HCT116 (cell line): ENCODE measurements around the gene TPX2. TPM values are rescaled to one million over a fixed set of nuclear protein-coding genes. Genes with fewer than 3 reads are reported as not detected.

Experiments
- ATAC-seq: fragments of 200-7000 bp; cut with Tn5 transposase; 2 replicates; pipeline ENCODE4 v1.9.1; 2020; ENCODE audit warnings: mild to moderate bottlenecking, moderate library complexity
- BruUV-seq: library from RNA; stranded (reverse); fragments of 400-500 nt; replicated peaks from 2 replicates; lab custom pipeline; 2021; lab: Mats Ljungman, UMichigan
- CTCF ChIA-PET: fragments of 300-600 bp; sonication (Branson Sonifier 250); formaldehyde crosslinking; loops from one replicate; lab custom pipeline; 2021; ENCODE audit warnings: antibody characterized with exemption; lab: Charles Lee
- POLR2A ChIA-PET: fragments of 300-600, 350-600 bp; sonication (Branson Sonifier 250); formaldehyde crosslinking; loops from one replicate; lab custom pipeline; 2021; ENCODE audit warnings: antibody characterized with exemption; lab: Charles Lee
- RAD21 ChIA-PET, 2 experiments: fragments of 300-600 bp; sonication (Branson Sonifier 250); formaldehyde crosslinking; loops; one replicate each; lab custom pipeline; 2023; ENCODE audit warnings: low total read pairs in 2 of 2; ENCODE audit not compliant: uncharacterized antibody in 2 of 2, unreplicated experiment in 2 of 2, low non-redundant PET in 1 of 2; lab: Charles Lee
- DNase-seq: peaks from one replicate; pipeline ENCODE4 v3.0.0-alpha.2; 2010; ENCODE audit warnings: low read depth, low spot score
- H2AFZ ChIP-seq: fragments of 200-600 bp; shearing (Covaris generic), sonication (generic); 2 replicates; pipeline ENCODE4 v1.6.1; 2017; ENCODE audit warnings: low read depth, mixed run types, mixed read lengths, antibody characterized with exemption, low read length; ENCODE audit not compliant: poor library complexity, severe bottlenecking
- H3K27ac ChIP-seq: 2 replicates; pipeline ENCODE4 v1.5.1; 2012; ENCODE audit warnings: low read depth, low read length
- H3K27me3 ChIP-seq: fragments of 200-600 bp; sonication (generic); 2 replicates; pipeline ENCODE4 v1.6.1; 2016; ENCODE audit warnings: mixed run types, low read length, mixed read lengths; ENCODE audit not compliant: insufficient read depth
- H3K36me3 ChIP-seq, 2 experiments: fragments of 200-500 bp in 1 of 2; fragments of 200-600 bp in 1 of 2; sonication (Bioruptor generic) in 1 of 2; sonication (generic) in 1 of 2; 2 replicates each; pipeline versions ENCODE4 v1.5.1 to v1.6.1; 2014 to 2016; ENCODE audit warnings: low read length in 2 of 2, inconsistent platforms in 1 of 2, mixed read lengths in 1 of 2, mixed run types in 1 of 2; ENCODE audit not compliant: insufficient read depth in 2 of 2, control insufficient read depth in 1 of 2
- H3K4me1 ChIP-seq, 2 experiments: fragments of 200-600 bp in 1 of 2; sonication (generic) in 1 of 2; 2 replicates each; pipeline versions ENCODE4 v1.5.1 to v1.6.1; 2012 to 2017; ENCODE audit warnings: low read length in 2 of 2, inconsistent platforms in 1 of 2, mild to moderate bottlenecking in 1 of 2, mixed read lengths in 1 of 2, mixed run types in 1 of 2, moderate library complexity in 1 of 2; ENCODE audit not compliant: insufficient read depth in 2 of 2, control insufficient read depth in 1 of 2
- H3K4me2 ChIP-seq: fragments of 200-600 bp; sonication (generic); 2 replicates; pipeline ENCODE4 v1.6.1; 2017; ENCODE audit warnings: mixed run types, low read length, mixed read lengths
- H3K4me3 ChIP-seq, 2 experiments: fragments of 200-600 bp in 1 of 2; sonication (generic) in 1 of 2; replicated peaks in 1 of 2; 2 replicates each; pipeline ENCODE4 v1.5.1; 2011 to 2016; ENCODE audit warnings: low read length in 2 of 2, control low read depth in 1 of 2, low read depth in 1 of 2, mild to moderate bottlenecking in 1 of 2, mixed read lengths in 1 of 2, mixed run types in 1 of 2
- H3K79me2 ChIP-seq: fragments of 200-600 bp; sonication (generic); 2 replicates; pipeline ENCODE4 v1.6.1; 2017; ENCODE audit warnings: mild to moderate bottlenecking, mixed run types, low read length, moderate library complexity, mixed read lengths; ENCODE audit not compliant: insufficient read depth
- H3K9ac ChIP-seq: fragments of 200-600 bp; sonication (generic); 2 replicates; pipeline ENCODE4 v1.6.1; 2016; ENCODE audit warnings: low read length, mixed read lengths
- H3K9me2 ChIP-seq: fragments of 200-600 bp; sonication (generic), shearing (Covaris generic); 2 replicates; pipeline ENCODE4 v1.6.1; 2017; ENCODE audit warnings: mixed run types, mild to moderate bottlenecking, moderate library complexity; ENCODE audit not compliant: insufficient read depth
- H3K9me3 ChIP-seq, 2 experiments: fragments of 200-500 bp in 1 of 2; fragments of 200-600 bp in 1 of 2; sonication (Bioruptor generic) in 1 of 2; sonication (generic) in 1 of 2; 2 replicates each; pipeline ENCODE4 v1.6.1; 2014 to 2017; ENCODE audit warnings: low read length in 2 of 2, mixed read lengths in 2 of 2, inconsistent platforms in 1 of 2, low read depth in 1 of 2, mild to moderate bottlenecking in 1 of 2, mixed run types in 1 of 2, moderate library complexity in 1 of 2; ENCODE audit not compliant: control insufficient read depth in 1 of 2, insufficient read depth in 1 of 2
- H4K20me1 ChIP-seq: fragments of 200-600 bp; sonication (generic), shearing (Covaris generic); 2 replicates; pipeline ENCODE4 v1.6.1; 2017; ENCODE audit warnings: mixed run types, mild to moderate bottlenecking, moderate library complexity; ENCODE audit not compliant: insufficient read depth
- EGR1 ChIP-seq: IDR thresholded peaks from 2 replicates; pipeline ENCODE4 v1.6.1; 2012; ENCODE audit warnings: low read depth
- ELF1 ChIP-seq: IDR thresholded peaks from 2 replicates; pipeline ENCODE4 v1.6.1; 2012; ENCODE audit warnings: low read depth, borderline replicate concordance
- EZH2 ChIP-seq: fragments of 200-600 bp; sonication (generic); IDR thresholded peaks from 2 replicates; pipeline ENCODE4 v1.6.1; 2017; ENCODE audit warnings: antibody characterized with exemption, mixed run types
- EZH2phosphoT487 ChIP-seq: fragments of 200-600 bp; IDR thresholded peaks from 2 replicates; pipeline ENCODE4 v1.6.1; 2018; ENCODE audit warnings: antibody characterized with exemption, borderline replicate concordance
- FOSL1 ChIP-seq: IDR thresholded peaks from 2 replicates; pipeline ENCODE4 v1.6.1; 2012; ENCODE audit warnings: low read depth
- JUND ChIP-seq: IDR thresholded peaks from 2 replicates; pipeline ENCODE4 v1.6.1; 2012
- POLR2A ChIP-seq: IDR thresholded peaks from 2 replicates; pipeline ENCODE4 v1.7.0; 2011; ENCODE audit warnings: borderline replicate concordance; ENCODE audit not compliant: insufficient read depth, insufficient read length; ENCODE audit errors: extremely low read depth
- RAD21 ChIP-seq: IDR thresholded peaks from 2 replicates; pipeline ENCODE4 v1.6.1; 2012; ENCODE audit warnings: low read depth, mild to moderate bottlenecking
- SIN3A ChIP-seq: IDR thresholded peaks from 2 replicates; pipeline ENCODE4 v1.6.1; 2012; ENCODE audit warnings: low read depth
- SP1 ChIP-seq: IDR thresholded peaks from 2 replicates; pipeline ENCODE4 v1.6.1; 2012; ENCODE audit warnings: low read depth
- SRF ChIP-seq: IDR thresholded peaks from 2 replicates; pipeline ENCODE4 v1.6.1; 2012; ENCODE audit warnings: low read depth
- TCF7L2 ChIP-seq: IDR thresholded peaks from 2 replicates; pipeline ENCODE4 v1.7.0; 2011; ENCODE audit warnings: borderline replicate concordance, inconsistent platforms; ENCODE audit not compliant: insufficient read depth, insufficient read length; ENCODE audit errors: extremely low read depth
- YY1 ChIP-seq: IDR thresholded peaks from 2 replicates; pipeline ENCODE4 v1.6.1; 2011; ENCODE audit warnings: low read length, low read depth, moderate library complexity, mild to moderate bottlenecking; ENCODE audit not compliant: insufficient replicate concordance; ENCODE audit errors: extremely low read depth
- ZFX ChIP-seq: fragments of 450-650 bp; IDR thresholded peaks from 2 replicates; pipeline ENCODE4 v1.6.1; 2017
- intact Hi-C: fragments of 100-400 bp; cut with micrococcal nuclease; formaldehyde crosslinking; loops from 2 replicates; pipeline ENCODE4 v1.10.0; 2022
- total RNA-seq: library from RNA; stranded (reverse); gene quantifications from one replicate; pipeline ENCODE4 v1.2.1, GENCODE V29; 2021; ENCODE audit not compliant: unreplicated experiment
- TF ChIP-seq, protein P1 (sequence below): IDR thresholded peaks from 2 replicates; pipeline ENCODE4 v1.6.1; 2012
- TF ChIP-seq, protein P2 (sequence below): IDR thresholded peaks from 2 replicates; pipeline ENCODE4 v1.6.1; 2012
- TF ChIP-seq, protein P3 (sequence below): IDR thresholded peaks from 2 replicates; pipeline ENCODE4 v1.6.1; 2011; ENCODE audit warnings: mild to moderate bottlenecking, low read length, moderate library complexity; ENCODE audit not compliant: insufficient replicate concordance; ENCODE audit errors: extremely low read depth

TPX2 gene
- total RNA-seq, 1 experiment from 2014 or later = 163 TPM

DNA sequence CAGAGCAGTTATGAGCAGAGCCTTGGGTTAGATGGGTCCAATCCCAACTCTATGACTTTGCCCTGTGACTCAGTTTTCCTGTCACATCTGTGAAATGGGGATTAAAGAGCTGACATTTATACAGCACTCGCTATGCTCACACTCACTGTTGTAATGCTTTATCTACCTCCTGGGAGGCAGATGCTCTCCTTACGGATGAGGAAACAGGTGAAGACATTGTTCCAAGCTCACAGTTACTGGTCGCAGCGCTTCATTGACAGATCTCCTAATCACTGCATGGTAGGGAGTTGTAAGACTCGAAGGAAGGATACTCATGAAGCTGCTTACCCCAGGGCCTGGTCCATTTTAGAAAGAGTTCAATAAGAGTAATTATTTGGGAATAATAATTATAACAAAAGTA, 77.1 kb downstream of the TPX2 start (continued):
- TF ChIP-seq TCF7L2 = no peak
- TF ChIP-seq, protein P1, sequence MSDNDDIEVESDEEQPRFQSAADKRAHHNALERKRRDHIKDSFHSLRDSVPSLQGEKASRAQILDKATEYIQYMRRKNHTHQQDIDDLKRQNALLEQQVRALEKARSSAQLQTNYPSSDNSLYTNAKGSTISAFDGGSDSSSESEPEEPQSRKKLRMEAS = no peak
- TF ChIP-seq ELF1 = no peak
- no peak for TF ChIP-seq JUND
- TF ChIP-seq SRF = no peak
- TF ChIP-seq EZH2phosphoT487 = no peak
- TF ChIP-seq SP1 = no peak
- TF ChIP-seq ZFX = no peak
- no peak for TF ChIP-seq SIN3A

DNA sequence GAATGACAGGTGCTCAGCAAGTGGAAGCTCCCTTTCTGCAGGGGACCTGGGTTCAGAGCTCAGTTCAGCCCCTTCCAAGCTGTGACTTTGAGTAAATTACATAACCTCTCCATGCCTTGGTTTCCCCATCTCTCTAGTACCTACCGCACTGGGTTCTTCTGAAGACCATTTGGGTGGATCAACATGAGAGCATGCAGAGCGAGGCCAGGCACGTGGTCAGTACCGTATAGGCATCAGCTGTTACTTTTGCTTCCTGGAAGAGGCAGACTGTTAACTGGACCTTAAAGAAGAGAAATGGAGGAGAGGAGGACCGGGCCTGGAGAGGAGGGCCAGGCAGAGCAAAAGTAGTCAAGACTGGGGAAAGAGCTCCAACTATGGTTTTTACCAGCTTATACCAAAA, 78.4 kb downstream of the TPX2 start:
- Histone ChIP-seq H3K79me2 (no peaks in the 10 kb centered on the region), H3K27ac (no peak overlapping the region), H4K20me1 (no peaks in the 10 kb centered on the region), H2AFZ (no peak overlapping the region), H3K9me3 (no peaks in the 10 kb centered on the region), H3K36me3 (no peaks in the 10 kb centered on the region), H3K4me3 (no peak overlapping the region), H3K9me2 (no peaks in the 10 kb centered on the region), H3K9ac (no peak overlapping the region), H3K4me1 (peaks cover 0 to 4% of the 10 kb centered on the region in 2 experiments; a peak in 1 of 4 replicates), H3K4me2 (no peak overlapping the region), H3K27me3 (no peaks in the 10 kb centered on the region)
- no TSS peak for BruUV-seq
- TF ChIP-seq POLR2A = no peak
- no peak for TF ChIP-seq EGR1
- TF ChIP-seq RAD21 = no peak
- no peak for TF ChIP-seq EZH2
- TF ChIP-seq TCF7L2 = no peak
- TF ChIP-seq, protein P1 = no peak
- TF ChIP-seq, protein P2, sequence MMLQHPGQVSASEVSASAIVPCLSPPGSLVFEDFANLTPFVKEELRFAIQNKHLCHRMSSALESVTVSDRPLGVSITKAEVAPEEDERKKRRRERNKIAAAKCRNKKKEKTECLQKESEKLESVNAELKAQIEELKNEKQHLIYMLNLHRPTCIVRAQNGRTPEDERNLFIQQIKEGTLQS = no peak
- TF ChIP-seq, protein P3, sequence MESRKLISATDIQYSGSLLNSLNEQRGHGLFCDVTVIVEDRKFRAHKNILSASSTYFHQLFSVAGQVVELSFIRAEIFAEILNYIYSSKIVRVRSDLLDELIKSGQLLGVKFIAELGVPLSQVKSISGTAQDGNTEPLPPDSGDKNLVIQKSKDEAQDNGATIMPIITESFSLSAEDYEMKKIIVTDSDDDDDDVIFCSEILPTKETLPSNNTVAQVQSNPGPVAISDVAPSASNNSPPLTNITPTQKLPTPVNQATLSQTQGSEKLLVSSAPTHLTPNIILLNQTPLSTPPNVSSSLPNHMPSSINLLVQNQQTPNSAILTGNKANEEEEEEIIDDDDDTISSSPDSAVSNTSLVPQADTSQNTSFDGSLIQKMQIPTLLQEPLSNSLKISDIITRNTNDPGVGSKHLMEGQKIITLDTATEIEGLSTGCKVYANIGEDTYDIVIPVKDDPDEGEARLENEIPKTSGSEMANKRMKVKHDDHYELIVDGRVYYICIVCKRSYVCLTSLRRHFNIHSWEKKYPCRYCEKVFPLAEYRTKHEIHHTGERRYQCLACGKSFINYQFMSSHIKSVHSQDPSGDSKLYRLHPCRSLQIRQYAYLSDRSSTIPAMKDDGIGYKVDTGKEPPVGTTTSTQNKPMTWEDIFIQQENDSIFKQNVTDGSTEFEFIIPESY = no peak
- TF ChIP-seq SP1 = no peak
- no peak for TF ChIP-seq SIN3A
- no peak for TF ChIP-seq SRF
- TF ChIP-seq ELF1 = no peak
- no peak for TF ChIP-seq JUND
- no peak for TF ChIP-seq YY1
- no peak for TF ChIP-seq FOSL1
- no peak for TF ChIP-seq ZFX
- ATAC-seq = no peak
- ChIA-PET POLR2A (interaction anchor here (0.5 to 1.9 kb wide), 2 partner anchors 11 to 95 kb away, joined by 3 to 4 read pairs; partner anchors contain the start of gene BCL2L1), RAD21 (no interaction called here), CTCF (no interaction called here)
- DNase-seq = no peak
- intact Hi-C loops = no loop called here
